Measurements from ENCODE around the gene METTL21C.

The METTL21C gene

DNA sequence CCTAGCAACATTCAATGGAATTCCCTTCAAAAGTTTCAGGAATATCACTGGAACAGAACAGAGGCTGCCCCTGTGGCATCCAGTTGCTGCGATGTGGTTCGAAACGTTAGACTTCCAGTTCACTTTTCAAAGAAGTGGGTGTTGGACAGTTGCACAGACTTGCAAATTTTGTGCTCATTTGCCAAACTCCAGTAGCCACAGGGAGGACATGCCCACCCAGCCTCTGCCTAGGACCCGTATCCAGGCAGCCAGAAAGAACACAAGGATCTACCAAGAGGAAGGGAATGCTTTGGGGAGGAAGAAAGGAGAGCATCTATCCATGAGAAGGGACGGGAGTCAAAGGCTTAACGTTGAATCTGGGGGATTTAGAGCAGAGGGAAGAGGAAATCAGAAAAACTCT, at the start of gene METTL21C:
TSS of gene METTL21C (minus strand) at position 108 of the 400 bp plus-strand sequence. CDS start 546 bp downstream, outside the sequence.
- in situ Hi-C loops (cut with MboI; ENCODE audit: low sequenced_read_pairs) = no loop called here

DNA sequence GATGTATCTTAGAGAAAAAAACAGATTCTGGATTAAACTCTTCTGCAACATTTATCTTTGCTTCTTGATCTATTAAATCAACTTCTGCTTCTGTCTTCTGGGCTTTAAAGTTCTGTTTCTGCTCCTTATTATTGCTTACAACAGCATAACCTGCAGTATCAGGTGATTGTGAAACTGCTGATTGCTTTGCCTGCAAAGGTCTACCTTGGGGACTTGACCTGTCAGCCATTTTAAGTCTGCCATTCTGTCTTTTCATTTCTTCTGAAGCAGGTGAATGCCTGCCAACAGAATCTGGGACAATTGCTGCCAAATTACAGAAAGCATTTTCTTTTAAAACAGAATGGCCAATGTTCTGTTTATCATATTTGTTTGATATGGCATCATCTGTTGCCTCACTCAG, 47.7 kb upstream of the METTL21C start:
- in situ Hi-C loops (cut with MboI; ENCODE audit: low sequenced_read_pairs) = no loop called here

GRCh38 chr13:102742101-102742500, 47.3 kb upstream of the METTL21C start:
- in situ Hi-C loops (cut with MboI; ENCODE audit: low sequenced_read_pairs) = no loop called here

- in situ Hi-C loops (cut with MboI; ENCODE audit: low sequenced_read_pairs) = no loop called here
Measured at GRCh38 chr13:102729560-102730270, 34.9 kb upstream of the METTL21C start.

GRCh38 chr13:102726430-102726829, 31.6 kb upstream of the METTL21C start:
- in situ Hi-C loops (cut with MboI; ENCODE audit: low sequenced_read_pairs) = no loop called here

- in situ Hi-C loops (cut with MboI; ENCODE audit: low sequenced_read_pairs) = no loop called here
Measured at GRCh38 chr13:102724923-102725322, 30.1 kb upstream of the METTL21C start.

DNA sequence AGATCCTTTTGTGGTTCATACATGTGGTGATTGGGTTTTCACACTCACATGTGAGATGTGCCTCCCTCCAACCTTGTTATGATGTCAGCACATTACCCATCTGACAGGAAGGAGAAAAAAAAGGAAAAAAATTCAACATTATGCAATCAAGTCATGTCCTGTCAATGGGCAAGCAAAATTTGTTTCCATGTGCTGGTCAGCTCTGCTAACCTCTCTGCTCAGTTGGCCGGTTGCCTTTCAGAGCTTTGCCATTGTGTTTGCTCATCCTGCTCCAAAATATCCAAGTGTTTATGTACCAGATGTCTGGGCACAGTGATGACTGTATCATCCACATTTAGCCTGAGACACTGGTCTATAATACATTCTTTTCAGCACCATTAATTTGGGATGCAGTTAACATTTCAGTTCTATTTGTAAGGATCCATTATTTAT, 27.0 kb upstream of the METTL21C start:
- in situ Hi-C loops (cut with MboI; ENCODE audit: low sequenced_read_pairs) = no loop called here

GRCh38 chr13:102718746-102719145, 23.9 kb upstream of the METTL21C start:
- in situ Hi-C loops (cut with MboI; ENCODE audit: low sequenced_read_pairs) = no loop called here

GRCh38 chr13:102715447-102715846, 20.6 kb upstream of the METTL21C start:
- in situ Hi-C loops (cut with MboI; ENCODE audit: low sequenced_read_pairs) = no loop called here

- in situ Hi-C loops (cut with MboI; ENCODE audit: low sequenced_read_pairs) = no loop called here
Measured at GRCh38 chr13:102710261-102710679, 15.4 kb upstream of the METTL21C start.

- in situ Hi-C loops (cut with MboI; ENCODE audit: low sequenced_read_pairs) = no loop called here
Measured at GRCh38 chr13:102709536-102709935, 14.7 kb upstream of the METTL21C start.

GRCh38 chr13:102708991-102709390, 14.1 kb upstream of the METTL21C start:
- in situ Hi-C loops (cut with MboI; ENCODE audit: low sequenced_read_pairs) = no loop called here

DNA sequence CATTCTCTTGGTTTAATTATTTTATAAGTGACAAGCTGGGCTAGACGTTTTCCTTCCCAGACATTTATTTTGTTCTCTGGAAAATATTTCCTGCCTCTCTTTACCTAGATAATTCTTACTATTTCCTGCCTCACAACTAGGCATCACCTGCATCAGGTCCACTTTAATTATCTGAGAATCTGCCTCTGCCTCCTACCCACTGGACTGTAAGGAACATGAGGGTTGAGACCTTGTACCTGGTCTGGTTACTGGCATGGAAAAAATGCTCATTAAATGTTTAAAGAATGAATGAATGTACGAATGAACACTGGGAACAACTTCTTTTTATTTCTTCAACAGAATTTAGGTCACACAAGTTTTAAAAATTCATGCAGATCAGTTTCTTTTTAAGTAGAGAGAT, 13.4 kb upstream of the METTL21C start:
- in situ Hi-C loops (cut with MboI; ENCODE audit: low sequenced_read_pairs) = no loop called here

GRCh38 chr13:102707467-102707866, 12.6 kb upstream of the METTL21C start:
- in situ Hi-C loops (cut with MboI; ENCODE audit: low sequenced_read_pairs) = no loop called here

DNA sequence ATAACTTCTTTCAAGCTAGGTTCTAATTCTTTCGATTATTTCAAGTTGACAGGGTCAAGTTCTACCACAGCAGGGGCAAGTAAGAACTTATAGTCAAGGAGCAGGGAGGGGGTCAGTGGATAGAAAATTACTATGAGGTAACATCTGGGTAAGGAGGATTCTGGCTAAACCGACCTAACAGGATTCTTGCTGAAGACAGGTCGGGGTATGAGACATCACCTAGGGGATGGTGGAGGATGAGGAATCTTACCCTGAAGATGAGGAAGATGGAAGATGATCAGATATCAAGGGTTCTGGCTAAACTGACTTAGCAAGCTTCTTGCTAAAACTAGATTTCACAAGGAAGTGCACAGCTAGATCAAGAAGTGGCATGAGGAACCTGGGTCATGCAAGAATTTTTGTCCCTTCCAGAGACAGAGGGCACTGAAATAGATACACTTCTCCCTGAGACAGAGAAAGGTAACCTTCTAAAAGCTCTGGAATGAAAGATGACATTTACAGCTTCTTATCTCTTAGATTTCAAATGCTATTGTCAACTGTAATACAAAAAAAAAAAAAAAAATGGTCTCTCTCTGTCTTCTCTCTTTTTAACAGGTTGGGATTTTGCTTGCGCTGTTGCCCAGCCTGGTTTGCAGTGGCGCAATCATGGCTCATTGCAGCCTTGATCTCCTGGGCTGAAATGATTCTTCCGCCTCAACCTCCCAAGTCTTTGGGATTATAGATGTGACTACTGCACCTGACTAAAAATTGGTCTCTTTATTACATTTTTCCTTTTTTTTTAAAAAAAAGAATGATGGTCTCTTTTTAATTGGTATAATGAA, 9.6 kb upstream of the METTL21C start:
- in situ Hi-C loops (cut with MboI; ENCODE audit: low sequenced_read_pairs) = no loop called here

GRCh38 chr13:102703726-102704035, 8.8 kb upstream of the METTL21C start:
- in situ Hi-C loops (cut with MboI; ENCODE audit: low sequenced_read_pairs) = no loop called here

GRCh38 chr13:102702965-102703725, 8.3 kb upstream of the METTL21C start:
- in situ Hi-C loops (cut with MboI; ENCODE audit: low sequenced_read_pairs) = no loop called here

GRCh38 chr13:102701331-102701730, 6.5 kb upstream of the METTL21C start:
- in situ Hi-C loops (cut with MboI; ENCODE audit: low sequenced_read_pairs) = no loop called here

GRCh38 chr13:102700088-102701031, 5.5 kb upstream of the METTL21C start:
- in situ Hi-C loops (cut with MboI; ENCODE audit: low sequenced_read_pairs) = no loop called here

DNA sequence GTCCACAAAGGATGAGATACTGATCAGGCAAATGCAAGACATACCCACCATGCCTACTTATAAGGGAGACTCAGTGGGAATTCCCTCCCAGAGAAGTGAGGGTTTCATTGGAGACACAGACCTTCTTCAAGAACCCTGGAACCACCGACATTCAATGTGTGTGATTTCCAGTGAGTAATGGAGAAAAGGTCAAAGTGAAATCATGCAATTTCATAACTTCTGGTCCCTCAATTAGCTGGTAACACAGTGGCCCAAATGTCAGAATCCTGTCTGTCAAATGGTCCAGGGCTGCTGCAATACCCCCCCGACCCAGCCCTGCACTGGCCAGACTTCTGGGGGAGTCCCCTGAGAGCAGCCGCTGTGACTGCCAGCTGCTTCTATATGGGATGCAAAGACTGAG, 4.7 kb upstream of the METTL21C start:
- in situ Hi-C loops (cut with MboI; ENCODE audit: low sequenced_read_pairs) = no loop called here

DNA sequence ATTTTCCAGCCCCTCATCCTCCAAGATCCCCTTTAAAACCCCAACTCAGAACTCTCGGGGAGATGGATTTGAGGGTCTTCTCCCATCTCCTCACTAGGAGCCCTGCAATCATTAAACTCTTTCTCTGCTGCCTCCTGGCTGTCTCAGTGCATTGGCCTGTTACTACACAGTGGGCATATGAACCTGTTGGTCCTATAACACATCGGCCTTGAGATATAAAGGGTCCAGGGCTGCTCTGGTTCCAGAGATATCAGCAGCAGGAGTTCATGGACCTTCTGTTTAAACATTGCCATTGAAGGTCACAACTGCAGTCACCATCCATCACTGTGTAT, 3.8 kb upstream of the METTL21C start:
- in situ Hi-C loops (cut with MboI; ENCODE audit: low sequenced_read_pairs) = no loop called here

All from HL-60/S4 (cell line).